Transverse colon (tissue), 4 donors: ENCODE results near the gene ADGRG3. TPM values are rescaled to one million over a fixed set of nuclear protein-coding genes. Genes with fewer than 3 reads are reported as not detected.

Experiments used
- DNase-seq: peaks from one replicate; pipeline ENCODE4 v3.0.0-alpha.2; 2019
- H3K27ac ChIP-seq, 4 donors: fragments of 200-600 bp; sonication (generic); 2 replicates each; pipeline ENCODE4 v1.5.1; 2016 to 2018; ENCODE audit warnings: inconsistent platforms in 4 of 4
- H3K27me3 ChIP-seq: fragments of 200-600 bp; sonication (generic); 2 replicates; pipeline ENCODE4 v1.5.1; 2017; ENCODE audit warnings: inconsistent platforms
- H3K36me3 ChIP-seq, 4 donors: fragments of 200-600 bp; sonication (generic); 2 replicates each; pipeline ENCODE4 v1.5.1; 2017 to 2019; ENCODE audit warnings: inconsistent platforms in 4 of 4
- H3K4me1 ChIP-seq, 4 donors: fragments of 200-600 bp; sonication (generic); 2 replicates each; pipeline ENCODE4 v1.5.1; 2017 to 2020; ENCODE audit warnings: inconsistent platforms in 4 of 4
- H3K4me3 ChIP-seq, 4 donors: fragments of 200-600 bp; sonication (generic); 1 replicate in 1 of 4; 2 replicates in 3 of 4; pipeline versions ENCODE4 v1.5.1 to v1.6.1; 2017 to 2019; ENCODE audit warnings: inconsistent platforms in 4 of 4
- H3K9me3 ChIP-seq, 2 donors: fragments of 200-600 bp; sonication (generic); 2 replicates each; pipeline ENCODE4 v1.5.1; 2017 to 2019; ENCODE audit warnings: inconsistent platforms in 2 of 2
- EP300 ChIP-seq: sonication (generic); formaldehyde crosslinking; IDR thresholded peaks from one replicate; pipeline ENCODE4 v1.6.1; 2017; ENCODE audit warnings: antibody characterized with exemption, low read depth
- POLR2A ChIP-seq: fragments of 450-650 bp; IDR thresholded peaks from one replicate; pipeline ENCODE4 v1.6.1; 2016; ENCODE audit warnings: antibody characterized with exemption, mild to moderate bottlenecking, moderate library complexity
- POLR2AphosphoS5 ChIP-seq, 3 donors: sonication (generic); formaldehyde crosslinking; IDR thresholded peaks; one replicate each; pipeline ENCODE4 v1.6.1; 2016; ENCODE audit warnings: antibody characterized with exemption in 3 of 3
- WGBS, 2 donors: methylation state at CpG; one replicate each; pipeline ENCODE4 v1.1.5; 2018; ENCODE audit warnings: low coverage in 1 of 2; 5-methylcytosine and 5-hydroxymethylcytosine counted together
- in situ Hi-C, 4 donors: fragments of 200-750 bp; cut with MboI; loops; one replicate each; pipeline versions ENCODE4 v1.15.0 to v1.15.1; 2017; ENCODE audit warnings: low sequenced_read_pairs in 3 of 4, low pct_ligation_motif_present in 1 of 4, low pct_unique_long_range_greater_than_20kb in 1 of 4
- intact Hi-C: fragments of 100-400 bp; cut with DNase I; formaldehyde crosslinking; loops from one replicate; pipeline ENCODE4 v1.15.1; 2023; ENCODE audit warnings: low total_unique reads
- total RNA-seq, 4 donors: library from RNA; depleted of rRNA; stranded (reverse); fragments of >200 nt; gene quantifications; one replicate each; pipeline ENCODE4 v1.1.0, GENCODE V29; 2016
- TF ChIP-seq, protein P1 (sequence below), 5 experiments: fragments of 200-600 bp in 3 of 5; fragments of 450-650 bp in 2 of 5; sonication (generic) in 3 of 5; IDR thresholded peaks; 1 replicate in 2 of 5; 2 replicates in 3 of 5; pipeline ENCODE4 v1.5.1; 2016 to 2017; ENCODE audit warnings: antibody characterized with exemption in 5 of 5, inconsistent platforms in 3 of 5, mild to moderate bottlenecking in 2 of 5, moderate library complexity in 1 of 5

The ADGRG3 gene
- total RNA-seq, 4 donors from 2014 or later = 1.5 to 2.7 (median 2.2) TPM; not detected in 1

- in situ Hi-C loops (no loop called here), intact Hi-C loops (no loop called here)
- no peak overlapping the region for H3K27ac ChIP-seq
- H3K27me3 ChIP-seq = no peaks in the 10 kb centered on the region
- no peaks in the 10 kb centered on the region for H3K36me3 ChIP-seq
- TF ChIP-seq, protein P1, sequence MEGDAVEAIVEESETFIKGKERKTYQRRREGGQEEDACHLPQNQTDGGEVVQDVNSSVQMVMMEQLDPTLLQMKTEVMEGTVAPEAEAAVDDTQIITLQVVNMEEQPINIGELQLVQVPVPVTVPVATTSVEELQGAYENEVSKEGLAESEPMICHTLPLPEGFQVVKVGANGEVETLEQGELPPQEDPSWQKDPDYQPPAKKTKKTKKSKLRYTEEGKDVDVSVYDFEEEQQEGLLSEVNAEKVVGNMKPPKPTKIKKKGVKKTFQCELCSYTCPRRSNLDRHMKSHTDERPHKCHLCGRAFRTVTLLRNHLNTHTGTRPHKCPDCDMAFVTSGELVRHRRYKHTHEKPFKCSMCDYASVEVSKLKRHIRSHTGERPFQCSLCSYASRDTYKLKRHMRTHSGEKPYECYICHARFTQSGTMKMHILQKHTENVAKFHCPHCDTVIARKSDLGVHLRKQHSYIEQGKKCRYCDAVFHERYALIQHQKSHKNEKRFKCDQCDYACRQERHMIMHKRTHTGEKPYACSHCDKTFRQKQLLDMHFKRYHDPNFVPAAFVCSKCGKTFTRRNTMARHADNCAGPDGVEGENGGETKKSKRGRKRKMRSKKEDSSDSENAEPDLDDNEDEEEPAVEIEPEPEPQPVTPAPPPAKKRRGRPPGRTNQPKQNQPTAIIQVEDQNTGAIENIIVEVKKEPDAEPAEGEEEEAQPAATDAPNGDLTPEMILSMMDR (IDR thresholded peaks at IDR 0.05) = no peak
- H3K4me1 ChIP-seq = no peaks in the 10 kb centered on the region
- 60% methylated on average over 14 of the region's 14 CpGs; no CpG with 5 or more reads in 1 of the 2 donors for WGBS, 2 donors
- no peak overlapping the region for H3K4me3 ChIP-seq
- no peaks in the 10 kb centered on the region for H3K9me3 ChIP-seq
- DNase-seq = no peak
Measured at GRCh38 chr16:57677622-57678369, 9.7 kb downstream of the ADGRG3 start.

DNA sequence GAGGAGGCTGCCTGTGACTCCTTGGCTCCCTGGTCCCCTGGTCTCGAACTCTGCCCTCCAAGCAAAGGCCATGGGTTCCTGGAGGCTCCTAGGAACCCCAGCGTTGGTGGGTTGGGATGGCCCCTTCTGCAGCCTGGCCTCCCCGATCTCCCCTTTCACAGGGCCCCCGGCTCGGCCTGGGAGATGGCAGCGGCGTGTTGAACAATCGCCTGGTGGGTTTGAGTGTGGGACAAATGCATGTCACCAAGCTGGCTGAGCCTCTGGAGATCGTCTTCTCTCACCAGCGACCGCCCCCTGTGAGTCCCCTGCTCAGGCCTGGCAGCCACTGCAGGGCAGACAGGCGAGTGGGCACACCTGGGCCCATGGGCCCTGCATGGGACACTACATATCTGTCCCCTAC lies 10.9 kb downstream of the ADGRG3 start:
- no peaks in the 10 kb centered on the region for H3K27me3 ChIP-seq
- no peak overlapping the region for H3K27ac ChIP-seq
- H3K4me1 ChIP-seq = no peaks in the 10 kb centered on the region
- WGBS, 2 donors = 89% methylated on average over 12 of the region's 12 CpGs; no CpG with 5 or more reads in 1 of the 2 donors
- H3K36me3 ChIP-seq = no peaks in the 10 kb centered on the region
- H3K9me3 ChIP-seq = no peaks in the 10 kb centered on the region
- intact Hi-C loops (no loop called here), in situ Hi-C loops (no loop called here)
- TF ChIP-seq POLR2A (no peak), POLR2AphosphoS5 (IDR thresholded peaks at IDR 0.05) (no peak), EP300 (no peak)
- TF ChIP-seq, protein P1 (IDR thresholded peaks at IDR 0.05) = no peak
- no peak for DNase-seq
- no peak overlapping the region for H3K4me3 ChIP-seq

DNA sequence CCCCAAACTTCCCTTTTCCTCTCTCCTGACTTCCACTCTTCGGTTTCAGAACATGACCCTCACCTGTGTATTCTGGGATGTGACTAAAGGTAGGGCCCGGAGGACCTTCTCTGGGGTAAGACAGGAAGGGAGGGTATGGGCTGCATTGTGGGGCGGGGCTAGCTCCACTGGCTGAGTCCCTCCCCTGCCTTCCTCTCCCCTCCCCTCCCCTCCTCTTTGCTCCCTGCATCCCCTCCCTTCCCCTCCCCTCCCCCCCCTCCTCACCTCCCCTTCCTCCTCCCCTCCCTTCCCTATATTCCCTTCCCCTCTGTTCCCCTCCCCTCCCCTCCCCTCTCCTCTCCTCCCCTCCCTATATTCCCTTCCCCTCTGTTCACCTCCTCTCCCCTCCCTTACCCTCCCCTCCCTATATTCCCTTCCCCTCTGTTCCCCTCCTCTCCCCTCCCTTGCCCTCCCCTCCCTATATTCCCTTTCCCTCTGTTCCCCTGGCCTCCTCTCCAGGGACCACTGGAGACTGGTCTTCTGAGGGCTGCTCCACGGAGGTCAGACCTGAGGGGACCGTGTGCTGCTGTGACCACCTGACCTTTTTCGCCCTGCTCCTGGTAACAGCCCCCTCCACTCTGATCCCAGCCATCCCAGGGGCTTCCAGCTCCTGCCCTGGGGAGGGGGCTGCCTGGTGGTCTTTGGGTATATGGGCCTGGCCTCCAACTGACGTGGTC lies 11.8 kb downstream of the ADGRG3 start:
- in situ Hi-C loops (no loop called here), intact Hi-C loops (no loop called here)

GRCh38 chr16:57680842-57681375 lies 12.8 kb downstream of the ADGRG3 start:
- no peak for DNase-seq
- intact Hi-C loops = no loop called here
- in situ Hi-C loops = no loop called here
- whole genome bisulfite sequencing, 2 donors = 80 to 85% methylated on average over 2 to 5 of the region's 5 CpGs
- H3K27ac ChIP-seq = no peak overlapping the region
- TF ChIP-seq EP300 = no peak
- H3K36me3 ChIP-seq = no peaks in the 10 kb centered on the region
- H3K4me3 ChIP-seq = no peak overlapping the region
- H3K4me1 ChIP-seq = no peaks in the 10 kb centered on the region
- H3K27me3 ChIP-seq = no peaks in the 10 kb centered on the region
- no peaks in the 10 kb centered on the region for H3K9me3 ChIP-seq

More for the DNA sequence above, 11.8 kb downstream of the ADGRG3 start:
- Histone ChIP-seq H3K4me3 (no peak overlapping the region), H3K9me3 (no peaks in the 10 kb centered on the region), H3K27ac (no peak overlapping the region), H3K27me3 (no peaks in the 10 kb centered on the region), H3K36me3 (no peaks in the 10 kb centered on the region), H3K4me1 (no peaks in the 10 kb centered on the region)
- 64 to 73% methylated on average over 3 to 7 of the region's 7 CpGs for WGBS, 2 donors
- DNase-seq = no peak
- TF ChIP-seq EP300 = no peak
- TF ChIP-seq, protein P1 (IDR thresholded peaks at IDR 0.05) = no peak
- no peak for TF ChIP-seq POLR2A
- no peak for TF ChIP-seq POLR2AphosphoS5 (IDR thresholded peaks at IDR 0.05)
